GM21360 (cell line): ENCODE measurements around the gene DHTKD1.
"Not testable (repeated sequence)": the region's sequence is repeated elsewhere in the genome, so short reads cannot be mapped to it uniquely, and the experiment has no call there.

Experiments
- ATAC-seq: cut with Tn5 transposase; IDR thresholded peaks from one replicate; pipeline ENCODE4 v1.9.1; 2021; ENCODE audit warnings: mild to moderate bottlenecking, moderate library complexity; ENCODE audit not compliant: unreplicated experiment

DHTKD1 gene

GRCh38 chr10:12063483-12063818 is 5.3 kb upstream of the DHTKD1 start:
- no peak for ATAC-seq

- ATAC-seq = no peak
Observed at GRCh38 chr10:12067336-12067735, 1.4 kb upstream of the DHTKD1 start.

GRCh38 chr10:12071441-12071840 is 2.7 kb downstream of the DHTKD1 start:
- not testable (repeated sequence) for ATAC-seq

GRCh38 chr10:12073526-12073925 is 4.8 kb downstream of the DHTKD1 start:
- ATAC-seq = no peak

- ATAC-seq = no peak
Observed at GRCh38 chr10:12077580-12078180, 8.9 kb downstream of the DHTKD1 start.

GRCh38 chr10:12081470-12081869 is 12.7 kb downstream of the DHTKD1 start:
- ATAC-seq = no peak

- no peak for ATAC-seq
Observed at GRCh38 chr10:12081879-12082557, 13.3 kb downstream of the DHTKD1 start.

- no peak for ATAC-seq
Observed at GRCh38 chr10:12088919-12089318, 20.2 kb downstream of the DHTKD1 start.

- no peak for ATAC-seq
Observed at GRCh38 chr10:12091421-12091820, 22.7 kb downstream of the DHTKD1 start.

GRCh38 chr10:12097361-12097760 is 28.6 kb downstream of the DHTKD1 start:
- not testable (repeated sequence) for ATAC-seq

GRCh38 chr10:12097791-12098190 is 29.0 kb downstream of the DHTKD1 start:
- no peak for ATAC-seq

- ATAC-seq = no peak
Observed at GRCh38 chr10:12098966-12099365, 30.2 kb downstream of the DHTKD1 start.

GRCh38 chr10:12103802-12104201 is 35.0 kb downstream of the DHTKD1 start:
- no peak for ATAC-seq

- no peak for ATAC-seq
Observed at GRCh38 chr10:12107781-12108180, 39.0 kb downstream of the DHTKD1 start.

- ATAC-seq = no peak
Observed at GRCh38 chr10:12109286-12109685, 40.5 kb downstream of the DHTKD1 start.

GRCh38 chr10:12111528-12111927 is 42.8 kb downstream of the DHTKD1 start:
- no peak for ATAC-seq

GRCh38 chr10:12113627-12114026 is 44.9 kb downstream of the DHTKD1 start:
- no peak for ATAC-seq

GRCh38 chr10:12121673-12122072 is 52.9 kb downstream of the DHTKD1 start:
- no peak for ATAC-seq

GRCh38 chr10:12129222-12130111 is 60.7 kb downstream of the DHTKD1 start, which contains the start of gene SEC61A2:
SEC61A2 (plus strand) TSS chr10:12129677; CDS start chr10:12129788, 111 bp downstream.
- ATAC-seq = peak; percentile 89

- ATAC-seq = peak; percentile 37
Observed at GRCh38 chr10:12130237-12130872, 61.6 kb downstream of the DHTKD1 start.

- no peak for ATAC-seq
Observed at GRCh38 chr10:12135631-12136030, 66.9 kb downstream of the DHTKD1 start.
